Measurements from ENCODE around the gene PHACTR4.
"Not testable (repeated sequence)": the region's sequence is repeated elsewhere in the genome, so short reads cannot be mapped to it uniquely, and the experiment has no call there.

Gene PHACTR4

DNA sequence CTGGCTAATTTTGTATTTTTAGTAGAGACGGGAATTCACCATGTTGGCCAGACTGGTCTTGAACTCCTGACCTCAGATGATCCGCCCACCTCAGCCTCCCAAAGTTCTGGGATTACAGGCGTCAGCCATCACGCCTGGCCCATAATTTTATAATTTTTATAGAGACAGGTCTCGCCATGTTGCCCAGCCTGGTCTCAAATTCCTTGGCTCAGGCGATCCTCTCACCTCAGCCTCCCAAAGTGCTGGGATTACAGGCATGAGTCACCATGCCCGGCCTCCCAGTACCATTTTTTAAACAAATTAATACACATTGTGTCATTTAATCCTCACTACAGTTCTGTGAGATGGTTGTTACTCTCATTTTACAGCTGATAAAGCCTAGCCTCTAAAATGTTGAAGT lies 3.9 kb downstream of the PHACTR4 start:
- not testable (repeated sequence) for DNase-seq

DNA sequence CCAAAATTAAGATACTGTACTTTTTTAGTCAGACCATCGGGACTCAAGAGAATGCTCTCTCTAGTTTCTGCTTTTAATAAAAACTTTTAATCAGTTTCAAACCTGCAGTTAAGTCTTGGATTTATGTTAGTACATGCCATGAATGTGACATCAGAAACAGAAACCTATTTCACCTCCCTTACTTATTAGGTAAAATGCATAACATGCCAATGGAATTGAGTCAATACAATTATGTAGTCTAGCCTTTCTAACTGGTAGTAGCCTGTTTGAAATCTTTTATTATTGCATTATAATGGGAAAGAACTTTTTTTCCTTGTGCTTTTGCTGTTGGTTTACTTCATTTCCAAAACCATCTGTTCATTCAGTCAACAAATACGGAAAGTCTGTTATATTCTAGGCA lies 4.8 kb downstream of the PHACTR4 start:
- DNase-seq, result no peak

GRCh38 chr1:28375598-28375997 lies 6.1 kb downstream of the PHACTR4 start:
- DNase-seq, result not testable (repeated sequence)

DNA sequence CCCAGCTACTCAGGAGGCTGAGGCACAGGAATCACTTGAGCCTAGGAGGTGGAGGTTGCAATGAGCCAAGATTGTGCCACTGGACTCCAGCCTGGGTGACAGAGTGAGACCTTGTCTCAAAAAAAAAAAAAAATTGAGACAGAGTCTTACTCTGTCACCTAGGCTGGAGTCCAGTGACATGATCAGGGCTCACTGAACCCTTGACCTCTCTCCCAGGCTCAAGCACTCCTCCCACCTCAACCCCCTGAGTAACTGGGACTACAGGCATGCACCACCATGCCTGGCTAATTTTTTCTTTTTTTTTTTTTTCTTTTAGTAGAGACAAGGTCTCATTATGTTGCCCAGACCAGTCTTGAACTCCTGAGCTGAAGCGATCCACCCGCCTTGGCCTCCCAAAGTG lies 6.7 kb downstream of the PHACTR4 start:
- not testable (repeated sequence) for DNase-seq

GRCh38 chr1:28378906-28379305 lies 9.4 kb downstream of the PHACTR4 start:
- no peak for DNase-seq

DNA sequence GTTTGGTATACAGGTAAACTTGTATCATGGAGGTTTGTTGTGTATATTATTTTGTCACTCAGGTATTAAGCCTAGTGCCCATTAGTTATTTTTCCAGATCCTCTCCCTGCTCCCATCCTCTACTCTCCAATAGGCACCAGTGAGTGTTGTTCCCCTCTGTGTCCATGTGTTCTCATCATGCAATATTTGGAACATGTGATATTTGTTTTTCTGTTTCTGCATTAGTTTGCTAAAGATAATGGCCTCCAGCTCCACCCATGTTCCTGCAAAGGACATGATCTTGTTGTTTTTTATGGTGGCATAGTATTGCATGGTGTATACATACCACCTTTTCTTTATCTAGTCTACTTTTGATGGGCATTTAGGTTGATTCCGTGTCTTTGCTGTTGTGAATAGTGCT lies 10.9 kb downstream of the PHACTR4 start:
- no peak for DNase-seq

DNA sequence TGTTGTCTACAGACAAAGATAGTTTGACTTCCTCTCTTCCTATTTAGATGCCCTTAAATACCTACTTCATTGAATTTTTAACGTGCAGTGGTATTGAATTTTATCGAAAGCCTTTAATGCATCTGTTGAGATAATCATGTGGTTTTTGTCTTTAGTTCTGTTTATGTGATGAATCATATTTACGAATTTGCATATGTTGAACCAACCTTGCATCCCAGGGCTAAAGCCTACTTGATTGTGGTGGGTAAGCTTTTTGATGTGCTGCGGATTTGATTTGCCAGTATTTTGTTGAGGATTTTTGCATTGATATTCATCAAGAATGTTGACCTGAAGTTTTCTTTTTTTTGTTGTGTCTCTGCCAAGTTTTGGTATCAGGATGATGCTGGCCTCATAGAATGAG lies 14.2 kb downstream of the PHACTR4 start:
- not testable (repeated sequence) for DNase-seq

DNA sequence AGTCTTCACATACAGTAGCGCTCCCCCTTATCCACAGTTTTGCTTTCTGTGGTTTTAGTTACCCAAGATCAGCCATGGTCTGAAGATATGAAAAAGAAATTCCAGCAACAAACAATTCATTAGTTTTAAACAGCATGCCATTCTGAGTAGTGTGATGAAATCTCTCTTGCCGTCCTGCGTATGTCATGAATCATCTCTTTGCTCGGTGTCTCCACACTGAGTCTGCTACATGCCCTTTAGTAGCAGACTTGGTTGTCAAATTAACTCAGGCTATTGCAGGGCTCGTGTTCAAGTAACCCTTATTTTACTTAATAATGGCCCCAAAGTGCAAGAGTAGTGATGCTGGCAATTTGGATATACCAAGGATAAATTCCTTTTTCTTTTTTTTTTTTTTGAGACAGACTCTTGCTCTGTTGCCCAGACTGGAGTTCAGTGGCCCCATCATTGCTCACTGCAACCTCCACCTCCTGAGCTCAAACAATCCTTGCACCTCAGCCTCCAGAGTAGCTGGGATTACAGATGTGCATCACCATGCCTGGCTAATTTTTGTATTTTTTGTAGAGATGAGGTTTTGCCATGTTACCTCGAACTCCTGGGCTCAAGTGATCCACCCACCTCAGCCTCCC lies 22.6 kb downstream of the PHACTR4 start:
- no peak for DNase-seq

GRCh38 chr1:28394136-28394535 lies 24.6 kb downstream of the PHACTR4 start:
- no peak for DNase-seq

DNA sequence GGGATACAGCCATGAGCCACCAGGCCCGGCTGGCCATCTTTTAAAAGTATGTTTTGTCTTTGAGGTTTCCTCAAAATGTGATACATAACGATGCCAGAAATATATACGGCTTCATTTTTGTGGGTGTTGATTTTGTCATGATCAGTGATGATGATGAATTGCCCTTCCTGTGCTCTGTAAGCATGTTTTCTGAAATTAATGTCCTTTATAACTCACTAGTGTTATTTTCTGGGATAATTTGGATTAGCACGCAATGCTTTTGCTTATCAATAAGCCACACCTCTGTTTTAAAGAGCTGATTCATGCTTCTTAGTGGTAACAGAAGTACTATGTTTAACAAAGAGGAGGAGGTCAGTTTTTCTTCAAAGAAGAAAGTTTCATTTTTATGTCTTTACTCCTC lies 25.6 kb downstream of the PHACTR4 start:
- DNase-seq, result no peak

- no peak for DNase-seq
Measured at GRCh38 chr1:28401760-28402159, 32.2 kb downstream of the PHACTR4 start.

DNA sequence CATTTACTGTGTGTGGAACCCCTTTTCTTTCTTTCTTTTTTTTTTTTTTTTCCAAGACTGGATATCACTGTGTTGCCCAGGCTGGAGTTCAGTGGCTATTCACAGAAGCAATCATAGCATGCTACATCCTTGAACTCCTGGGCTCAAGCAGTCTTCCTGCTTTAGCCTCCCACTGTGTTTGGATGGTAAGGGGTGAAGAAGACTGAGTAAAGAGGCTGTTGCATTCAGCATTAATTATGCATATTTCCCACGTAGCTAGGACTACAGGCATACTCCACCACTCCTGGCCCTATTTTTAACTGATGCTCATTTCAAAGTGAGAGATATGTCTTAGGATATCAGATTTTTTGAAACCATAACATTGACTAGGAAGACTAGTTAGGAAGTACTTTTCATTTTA lies 39.5 kb downstream of the PHACTR4 start:
- no peak for DNase-seq

- no peak for DNase-seq
Measured at GRCh38 chr1:28411656-28412055, 42.1 kb downstream of the PHACTR4 start.

DNA sequence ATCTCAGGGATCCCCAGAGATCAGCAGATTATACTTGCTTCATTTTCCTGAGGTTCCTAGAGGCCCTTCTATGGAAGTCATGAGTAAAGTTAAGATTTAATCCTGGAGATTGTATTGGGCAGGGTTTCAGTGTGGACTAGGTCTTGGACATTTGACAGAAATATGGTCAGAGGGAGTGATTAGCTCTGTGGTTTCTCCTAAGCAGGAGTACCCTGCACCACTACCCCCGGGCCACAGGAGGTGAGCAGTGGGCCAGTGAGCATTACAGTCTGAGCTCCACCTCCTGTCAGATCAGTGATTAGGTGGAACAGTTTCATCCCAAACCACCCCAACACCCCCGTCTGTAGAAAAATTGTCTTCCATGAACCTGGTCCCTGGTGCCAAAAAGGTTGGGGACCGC lies 43.2 kb downstream of the PHACTR4 start:
- DNase-seq, result no peak

GRCh38 chr1:28416509-28417194 lies 47.1 kb downstream of the PHACTR4 start:
- no peak for DNase-seq

- no peak for DNase-seq
Measured at GRCh38 chr1:28417441-28417922, 47.9 kb downstream of the PHACTR4 start.

- DNase-seq, result no peak
Measured at GRCh38 chr1:28417926-28418637, 48.5 kb downstream of the PHACTR4 start.

GRCh38 chr1:28421744-28422143 lies 52.2 kb downstream of the PHACTR4 start:
- no peak for DNase-seq

GRCh38 chr1:28426831-28427230 lies 57.3 kb downstream of the PHACTR4 start:
- no peak for DNase-seq

DNA sequence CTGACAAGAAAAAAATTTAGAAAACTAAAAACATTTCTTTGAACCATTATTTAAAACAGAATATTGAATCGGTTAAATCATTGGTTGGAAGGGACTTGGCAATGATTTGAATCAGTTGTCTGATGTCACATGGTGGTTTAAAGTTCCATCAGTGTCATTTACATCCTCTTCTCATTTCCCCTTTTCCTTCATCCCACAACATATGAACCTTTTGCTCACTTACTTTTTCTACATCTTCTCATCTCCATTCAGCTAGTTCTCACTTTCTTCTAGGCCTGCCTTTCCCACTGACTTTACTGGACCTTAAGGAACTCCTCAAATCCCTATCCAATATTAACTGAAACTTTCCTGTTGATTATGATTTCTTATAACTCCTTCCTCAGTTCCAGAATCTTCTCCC lies 58.5 kb downstream of the PHACTR4 start:
- no peak for DNase-seq

DNA sequence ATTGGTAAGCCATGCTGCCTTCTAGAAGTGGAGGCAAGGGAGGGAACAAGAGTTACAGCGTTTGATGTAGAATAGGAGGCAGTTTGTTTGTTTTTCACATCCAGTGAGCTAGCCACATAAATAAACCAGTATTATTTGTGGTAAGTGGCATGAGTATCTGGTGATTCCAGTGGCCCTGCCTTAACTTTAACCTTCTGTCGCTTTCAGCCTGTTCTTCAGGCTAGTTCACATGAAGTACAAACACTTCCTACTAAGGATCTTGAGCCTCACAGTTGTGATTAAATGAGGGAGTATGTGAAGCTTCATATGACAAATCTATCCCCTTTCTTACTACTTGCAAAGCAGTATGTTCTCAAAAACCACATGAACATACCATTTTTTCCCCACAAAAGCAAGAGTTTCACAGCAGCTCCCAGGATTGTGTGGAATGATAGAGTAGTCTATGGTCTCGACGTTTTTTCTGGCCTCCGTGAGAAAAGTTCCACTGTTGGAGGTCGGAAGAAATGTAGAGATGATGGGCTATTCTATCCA lies 59.5 kb downstream of the PHACTR4 start:
- no peak for DNase-seq

GRCh38 chr1:28436211-28436769 lies 66.8 kb downstream of the PHACTR4 start:
- DNase-seq, result no peak

GRCh38 chr1:28437264-28437923 lies 67.9 kb downstream of the PHACTR4 start:
- no peak for DNase-seq

Data from NCI-H524 treated with DMSO at 0.1 percent for 48 hours (cell line).